ENCODE measurements around the gene TEC. TPM values are rescaled to one million over a fixed set of nuclear protein-coding genes. Genes with fewer than 3 reads are reported as not detected.

The TEC gene
- total and polyA plus RNA-seq, 2 of the 8 experiments (the other 6 are each of a cell fraction or from before 2014, with no cell fraction given) = 0.73 to 1.8 TPM

DNA sequence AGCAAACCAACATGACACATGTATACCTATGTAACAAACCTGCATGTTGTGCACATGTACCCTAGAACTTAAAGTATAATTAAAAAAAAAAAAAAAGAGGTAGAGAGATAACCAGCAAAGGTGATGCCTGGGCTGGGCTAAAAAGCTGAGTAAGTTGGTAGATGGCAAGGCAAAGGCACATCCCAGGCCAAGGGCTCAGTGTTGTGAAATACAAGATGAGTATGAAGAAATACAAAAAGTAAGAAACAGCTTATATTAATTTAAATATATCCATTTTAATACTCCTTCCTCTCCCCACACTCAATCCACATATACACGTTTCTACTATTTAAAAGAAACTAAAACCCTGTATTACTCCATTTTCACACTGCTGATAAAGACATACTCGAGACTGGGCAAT is 25.8 kb downstream of the TEC start (continued):
- TF ChIP-seq HDAC2 (IDR thresholded peaks at IDR 0.05; ENCODE audit: borderline replicate concordance in 1 of 2, low read depth in 2 of 2, low read length in 2 of 2) (no peak), SP1 (IDR thresholded peaks at IDR 0.05; ENCODE audit: low read depth, low read length) (no peak), POLR2AphosphoS5 (IDR thresholded peaks at IDR 0.05; ENCODE audit: low read depth, low read length) (no peak), PHF8 (conservative IDR thresholded peaks at IDR 0.05; ENCODE audit: low read depth, low read length) (no peak), SUZ12 (IDR thresholded peaks at IDR 0.05; ENCODE audit: low read length) (no peak), NANOG (IDR thresholded peaks at IDR 0.05; ENCODE audit: insufficient read depth, low read depth, low read length, poor library complexity, severe bottlenecking) (no peak), FOSL1 (IDR thresholded peaks at IDR 0.05; ENCODE audit: insufficient read depth, low read depth, low read length) (no peak)

Data from H1 (cell line).